ENCODE data around the gene BGN.

DNA sequence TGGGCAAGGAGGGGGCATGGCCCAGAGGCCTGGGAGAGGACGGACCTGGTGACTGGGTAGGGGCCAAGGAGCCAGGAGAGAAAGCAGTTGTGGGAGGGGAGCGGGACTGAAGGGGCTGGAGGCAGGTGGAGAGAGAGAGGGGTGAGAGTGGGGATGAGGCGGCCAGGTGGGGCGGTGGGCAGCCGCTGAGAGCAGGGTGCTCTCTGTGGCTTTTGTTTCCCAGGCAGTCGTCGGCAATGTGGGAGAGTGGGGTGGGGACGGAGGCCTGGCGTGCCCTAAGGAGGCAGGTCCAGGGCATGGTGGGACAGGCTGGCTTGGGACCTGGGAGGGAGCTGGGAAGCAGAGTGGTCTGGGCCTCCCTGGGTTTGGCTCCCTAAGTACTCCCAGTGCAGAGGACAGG lies 19.5 kb downstream of the BGN start:
- no peak for TF ChIP-seq EZH2 (IDR thresholded peaks at IDR 0.05; ENCODE audit: insufficient read depth, poor library complexity, severe bottlenecking)
- TF ChIP-seq EZH2phosphoT487 (IDR thresholded peaks at IDR 0.05; ENCODE audit: insufficient read depth, low read depth) = no peak

Data from GM23248 (cell line).